HG03025 (cell line): ENCODE data around the gene SLC44A1.

Experiments used
- ATAC-seq: cut with Tn5 transposase; IDR thresholded peaks from one replicate; pipeline ENCODE4 v1.9.1; 2021; ENCODE audit warnings: mild to moderate bottlenecking, moderate library complexity; ENCODE audit not compliant: unreplicated experiment, low FRiP score

Gene SLC44A1

GRCh38 chr9:105330201-105330600 is 85.8 kb downstream of the SLC44A1 start:
- ATAC-seq = no peak

- peak; percentile 62 for ATAC-seq
These were observed 86.3 kb downstream of the SLC44A1 start for GRCh38 chr9:105330755-105331154.

GRCh38 chr9:105331160-105331559 is 86.7 kb downstream of the SLC44A1 start:
- ATAC-seq = peak; percentile 39

- no peak for ATAC-seq
These were observed 87.3 kb downstream of the SLC44A1 start for GRCh38 chr9:105331755-105332154.

DNA sequence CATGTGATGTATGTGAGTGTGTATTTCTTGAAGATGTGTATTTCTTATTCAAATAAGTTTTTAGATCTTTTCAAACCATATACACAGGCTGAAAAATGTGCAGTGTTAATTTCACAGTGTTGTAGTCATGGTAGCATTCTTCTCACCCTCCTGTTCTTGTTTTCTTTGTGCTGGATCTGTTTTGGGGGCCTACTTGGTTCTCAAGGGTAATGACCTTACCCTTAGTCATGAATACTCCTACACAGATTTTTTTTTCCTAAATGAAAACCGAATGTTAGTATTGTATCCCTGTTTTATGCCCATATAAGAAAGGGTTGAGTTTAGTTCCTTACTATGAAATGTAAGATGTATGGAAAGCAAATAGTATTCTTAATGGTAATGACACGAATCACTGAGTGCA is 88.0 kb downstream of the SLC44A1 start:
- ATAC-seq = no peak

- ATAC-seq = no peak
These were observed 88.6 kb downstream of the SLC44A1 start for GRCh38 chr9:105333076-105333475.

GRCh38 chr9:105333811-105334210 is 89.4 kb downstream of the SLC44A1 start:
- no peak for ATAC-seq

- no peak for ATAC-seq
These were observed 93.9 kb downstream of the SLC44A1 start for GRCh38 chr9:105338308-105338707.

DNA sequence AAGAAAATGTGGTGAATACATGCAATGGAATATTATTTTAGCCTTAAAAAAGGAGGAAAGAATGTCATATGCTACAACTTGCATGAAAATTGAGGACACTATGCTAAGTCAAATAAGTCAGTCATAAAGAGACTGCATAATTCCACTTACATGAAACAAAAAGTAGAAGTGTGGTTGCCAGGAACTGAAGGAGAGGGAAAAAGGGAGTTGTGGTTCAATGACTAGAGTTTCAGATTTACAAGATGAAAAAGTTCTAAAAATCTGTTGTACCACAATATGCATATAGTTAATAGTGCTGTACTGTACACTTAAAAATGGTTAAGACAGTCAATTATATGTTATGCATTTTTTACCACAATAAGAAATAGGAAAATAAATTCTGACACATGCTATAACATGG is 95.4 kb downstream of the SLC44A1 start:
- no peak for ATAC-seq

GRCh38 chr9:105341434-105342146 is 97.1 kb downstream of the SLC44A1 start:
- ATAC-seq = no peak

DNA sequence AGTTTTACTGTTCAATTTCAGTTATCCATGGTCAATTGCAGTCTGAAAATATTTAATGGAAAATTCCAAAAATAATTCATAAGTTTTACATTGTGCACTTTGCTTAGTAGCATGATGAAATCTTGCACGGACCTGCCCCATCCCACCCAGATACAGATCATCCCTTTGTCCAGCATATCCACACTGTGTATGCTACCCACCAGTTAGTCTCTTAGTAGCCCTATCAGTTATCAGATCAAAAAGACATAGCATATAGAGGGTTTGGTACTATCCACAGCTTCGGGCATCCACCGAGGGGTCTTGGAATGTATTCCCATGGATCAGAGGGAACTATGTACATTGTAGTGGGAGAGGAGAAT is 97.7 kb downstream of the SLC44A1 start:
- ATAC-seq = no peak

DNA sequence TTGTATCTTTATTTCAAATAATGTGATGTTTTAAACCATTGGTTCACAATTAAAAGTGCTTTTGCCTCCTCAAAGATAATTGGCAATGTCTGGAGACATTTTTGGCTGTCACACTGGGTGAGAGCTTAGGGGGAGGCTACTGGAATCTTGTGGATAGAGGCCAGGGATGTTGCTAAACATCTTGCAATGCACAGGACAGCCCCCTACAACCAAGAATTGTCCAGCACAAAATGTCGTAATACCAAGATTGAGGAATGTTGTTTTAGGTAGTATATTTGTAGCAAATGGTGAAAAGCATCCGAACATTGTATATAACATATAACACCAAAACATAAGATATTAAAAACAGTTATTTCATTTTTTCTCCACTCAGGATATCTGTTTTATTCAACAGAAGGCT is 99.8 kb downstream of the SLC44A1 start:
- ATAC-seq = no peak

DNA sequence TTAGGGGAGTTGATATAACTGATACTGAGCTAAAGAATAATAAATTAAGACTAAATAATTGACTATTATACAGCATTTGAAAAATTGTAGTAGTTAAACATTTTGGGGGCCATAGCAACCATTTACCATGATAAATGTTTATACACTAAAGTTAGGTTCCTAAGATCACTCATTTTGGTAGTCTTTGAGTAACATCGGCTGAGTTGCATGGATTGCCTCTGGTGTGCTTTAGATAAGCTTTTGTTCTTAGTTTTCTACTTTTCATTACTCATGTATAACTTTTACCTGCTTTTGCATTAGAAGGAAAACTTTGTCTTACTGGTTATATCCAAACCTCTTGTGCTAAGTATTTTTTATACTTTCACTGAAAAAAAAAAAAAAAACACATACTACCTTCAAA is 101.2 kb downstream of the SLC44A1 start:
- no peak for ATAC-seq

DNA sequence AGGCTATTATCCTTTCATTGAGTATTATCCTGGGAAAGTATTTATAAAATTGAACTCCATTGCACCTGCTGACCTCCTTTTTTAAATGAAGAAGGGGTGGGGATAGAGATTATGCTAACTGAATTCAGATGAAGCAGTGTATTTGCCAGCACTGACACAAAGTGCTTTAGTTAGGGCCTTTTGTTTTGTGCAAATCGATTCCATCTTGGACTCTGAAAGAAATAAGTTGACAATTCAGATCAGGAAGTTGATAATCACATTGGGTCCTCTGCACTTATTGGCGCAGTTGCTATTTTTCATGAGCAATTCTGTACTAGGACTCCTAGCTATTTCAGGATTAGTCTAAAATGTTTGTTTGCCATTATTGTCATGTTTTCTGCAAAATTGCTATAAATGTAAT is 101.8 kb downstream of the SLC44A1 start:
- ATAC-seq = no peak

DNA sequence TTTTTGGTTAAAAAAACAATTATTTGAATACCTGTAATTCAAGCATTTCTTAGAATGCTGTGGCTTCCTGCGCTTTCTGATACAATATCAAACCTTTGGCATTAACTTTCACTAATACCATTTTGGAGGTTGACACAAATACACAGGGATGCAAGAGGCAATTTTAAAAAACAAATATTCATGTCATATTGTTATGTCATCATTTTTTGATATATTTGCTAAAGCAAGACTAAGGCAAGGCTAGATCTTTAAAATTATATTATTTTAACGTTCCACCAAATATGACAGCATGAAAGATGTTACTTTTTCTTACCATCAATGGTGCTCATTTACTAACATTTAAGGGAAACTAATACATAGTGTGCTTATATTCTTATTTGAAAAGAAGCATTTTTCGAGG is 110.0 kb downstream of the SLC44A1 start:
- ATAC-seq = no peak

DNA sequence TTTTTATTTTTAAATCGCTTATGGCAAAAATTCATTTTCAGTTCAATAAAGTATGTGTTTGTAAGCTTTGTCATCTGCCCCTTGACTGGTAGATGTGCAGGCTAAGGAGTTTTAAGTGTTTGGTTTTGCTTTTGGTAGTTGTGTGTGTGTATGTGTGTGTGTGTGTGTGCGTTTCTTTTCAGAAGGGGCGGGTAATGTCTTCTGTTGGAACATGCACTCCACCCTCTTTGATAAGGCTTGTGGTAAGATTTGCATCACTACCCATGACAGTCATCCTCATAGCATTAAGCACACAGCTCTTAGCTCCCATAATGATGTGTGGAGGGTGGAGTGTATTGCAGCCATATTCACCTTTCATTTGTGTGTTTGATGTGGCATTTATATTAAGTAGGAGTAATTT is 111.3 kb downstream of the SLC44A1 start:
- ATAC-seq = peak; percentile 38

- ATAC-seq = peak; percentile 83
These were observed 113.5 kb downstream of the SLC44A1 start for GRCh38 chr9:105357937-105358336.

GRCh38 chr9:105359892-105360291 is 115.4 kb downstream of the SLC44A1 start:
- peak; percentile 47 for ATAC-seq

- ATAC-seq = no peak
These were observed 115.9 kb downstream of the SLC44A1 start for GRCh38 chr9:105360344-105360743.

DNA sequence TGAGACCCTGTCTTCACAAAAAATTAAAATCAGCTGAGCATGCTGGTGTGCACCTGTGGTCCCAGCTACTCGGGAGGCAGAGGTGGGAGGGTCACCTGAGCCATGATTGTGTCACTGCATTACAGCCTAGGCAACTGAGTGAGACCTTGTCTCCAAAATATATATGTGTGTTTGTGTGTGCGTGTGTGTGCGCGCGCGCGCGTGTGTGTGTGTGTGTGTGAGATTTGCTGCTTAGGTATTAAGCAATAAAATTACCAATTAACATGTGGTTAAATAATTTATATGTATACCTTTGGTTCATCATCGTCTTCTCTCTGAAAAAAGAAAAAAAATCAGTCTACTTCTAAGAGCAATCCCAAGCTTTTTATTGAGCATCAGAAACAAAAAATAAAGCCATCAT is 117.4 kb downstream of the SLC44A1 start:
- ATAC-seq = no peak

DNA sequence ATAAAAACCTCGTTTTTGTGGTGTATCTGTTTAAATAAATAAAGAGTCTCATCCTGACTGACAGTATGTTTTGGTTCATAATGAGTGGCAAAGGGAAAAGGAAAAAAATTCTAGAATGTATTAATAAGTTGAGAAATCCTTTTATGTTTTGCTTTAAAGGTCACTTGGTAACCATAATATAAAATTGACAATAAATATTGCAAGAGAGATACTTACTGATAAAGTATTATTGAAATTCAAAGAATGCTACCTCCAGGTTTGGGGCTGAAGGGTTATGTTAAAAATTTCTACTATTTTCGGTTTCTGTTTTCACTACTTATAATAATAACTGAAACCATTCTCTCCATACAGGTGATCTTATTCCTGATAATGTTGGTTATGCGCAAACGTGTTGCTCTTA is 118.0 kb downstream of the SLC44A1 start:
- no peak for ATAC-seq

GRCh38 chr9:105363837-105364236 is 119.4 kb downstream of the SLC44A1 start:
- ATAC-seq = no peak

DNA sequence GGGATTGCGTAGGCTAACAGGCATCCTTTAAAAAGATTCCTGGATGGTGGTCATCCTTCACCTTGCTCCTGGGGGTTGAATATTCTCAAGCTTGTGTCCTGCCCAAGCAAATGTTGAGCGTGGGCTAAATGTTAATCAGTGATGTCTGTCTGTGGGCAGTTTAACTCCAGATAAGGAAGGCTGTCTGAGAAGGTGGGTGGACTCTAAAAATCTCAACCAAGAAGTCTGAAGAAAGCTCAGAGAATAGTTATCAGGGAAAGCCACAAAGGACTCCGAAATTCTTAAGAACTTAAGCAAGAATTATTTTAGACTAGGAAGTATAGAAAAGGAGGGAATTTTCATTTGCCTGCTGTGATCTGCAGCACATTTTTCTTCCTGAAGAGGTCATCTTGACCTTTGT is 125.5 kb downstream of the SLC44A1 start:
- no peak for ATAC-seq
